SU-DHL-6 (cell line): ENCODE data around the gene EGLN1.

ENCODE experiments used
- H2AFZ ChIP-seq: fragments of 200-600 bp; sonication (generic); 2 replicates; pipeline ENCODE4 v1.6.1; 2014; ENCODE audit warnings: low read depth, mild to moderate bottlenecking, moderate library complexity, mixed read lengths, antibody characterized with exemption, low read length; ENCODE audit not compliant: severe bottlenecking
- H3F3A ChIP-seq: fragments of 200-600 bp; shearing (Covaris generic); 2 replicates; pipeline ENCODE4 v1.6.0; 2016; ENCODE audit warnings: antibody characterized with exemption, mild to moderate bottlenecking; ENCODE audit not compliant: insufficient read depth
- H3K27ac ChIP-seq: fragments of 200-600 bp; sonication (generic); 2 replicates; pipeline ENCODE4 v1.5.1; 2016; ENCODE audit warnings: low read depth, mild to moderate bottlenecking, low read length, moderate library complexity, mixed read lengths
- H3K27me3 ChIP-seq: fragments of 200-600 bp; sonication (generic), shearing (Covaris generic); 2 replicates; pipeline ENCODE4 v1.6.0; 2014; ENCODE audit warnings: mild to moderate bottlenecking, low read length
- H3K36me3 ChIP-seq: fragments of 200-600 bp; sonication (generic); 2 replicates; pipeline ENCODE4 v1.6.1; 2014; ENCODE audit warnings: mild to moderate bottlenecking, low read length, mixed read lengths
- H3K4me2 ChIP-seq: fragments of 300-600, 200-600 bp; shearing (Covaris generic), sonication (generic); 2 replicates; pipeline ENCODE4 v1.6.0; 2014; ENCODE audit warnings: low read length, low read depth, mild to moderate bottlenecking; ENCODE audit not compliant: poor library complexity, severe bottlenecking
- H3K4me3 ChIP-seq: fragments of 200-600 bp; sonication (generic); 2 replicates; pipeline ENCODE4 v1.5.1; 2014; ENCODE audit warnings: antibody characterized with exemption, low read length, mild to moderate bottlenecking, mixed read lengths; ENCODE audit not compliant: insufficient read depth, poor library complexity, severe bottlenecking
- H3K79me2 ChIP-seq: fragments of 200-600 bp; sonication (generic); 2 replicates; pipeline ENCODE4 v1.6.1; 2014; ENCODE audit warnings: mild to moderate bottlenecking, low read length, moderate library complexity; ENCODE audit not compliant: insufficient read depth
- H3K9ac ChIP-seq: fragments of 200-600 bp; sonication (generic); 2 replicates; pipeline ENCODE4 v1.7.0; 2014; ENCODE audit warnings: mild to moderate bottlenecking, low read length
- H3K9me2 ChIP-seq: fragments of 200-600 bp; sonication (generic); replicated peaks from 2 replicates; pipeline ENCODE4 v1.6.1; 2014; ENCODE audit warnings: low read length; ENCODE audit not compliant: insufficient read depth
- H3K9me3 ChIP-seq: fragments of 200-600 bp; sonication (generic); 2 replicates; pipeline ENCODE4 v1.6.1; 2014; ENCODE audit warnings: low read length, mixed read lengths; ENCODE audit not compliant: insufficient read depth
- H4K20me1 ChIP-seq: fragments of 200-600 bp; sonication (generic); 2 replicates; pipeline ENCODE4 v1.6.1; 2014; ENCODE audit warnings: low read depth, mild to moderate bottlenecking, antibody characterized with exemption, low read length, moderate library complexity, mixed read lengths
- EZH2phosphoT487 ChIP-seq: fragments of 200-600 bp; sonication (generic), shearing (Covaris generic); conservative IDR thresholded peaks from 2 replicates; pipeline ENCODE4 v1.6.1; 2018; ENCODE audit warnings: mild to moderate bottlenecking, antibody characterized with exemption, low read length, moderate library complexity, mixed read lengths
- TF ChIP-seq, protein P1 (sequence below): fragments of 200-600 bp; sonication (generic); IDR thresholded peaks from one replicate; pipeline ENCODE4 v1.5.1; 2017; ENCODE audit warnings: antibody characterized with exemption, mild to moderate bottlenecking, low read length, moderate library complexity; ENCODE audit not compliant: insufficient read depth, poor library complexity, severe bottlenecking

Gene EGLN1

DNA sequence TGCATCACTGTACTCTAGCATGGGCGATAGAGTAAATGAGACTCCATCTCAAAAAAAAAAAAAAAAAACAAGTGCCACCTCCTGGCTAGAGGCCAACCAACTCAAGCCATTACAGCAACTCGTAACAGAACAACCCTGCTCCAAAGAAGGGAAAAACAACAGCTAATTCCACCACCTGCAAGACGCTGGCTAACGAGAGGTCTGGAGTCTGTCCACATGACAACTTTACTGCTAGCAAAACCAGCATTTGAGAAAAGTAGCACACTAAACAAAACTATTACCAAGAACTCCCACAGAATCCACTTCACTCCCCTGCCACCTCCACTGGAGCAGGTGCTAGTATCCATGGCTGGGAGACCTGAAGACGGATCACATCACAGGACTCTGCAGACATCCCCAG, 24.1 kb upstream of the EGLN1 start:
- no peaks in the 10 kb centered on the region for H3K9me2 ChIP-seq
- H3K4me3 ChIP-seq: no peak overlapping the region
- H3K27me3 ChIP-seq: no peaks in the 10 kb centered on the region
- H3K4me2 ChIP-seq: no peak overlapping the region
- no peak overlapping the region for H3K27ac ChIP-seq
- no peaks in the 10 kb centered on the region for H3F3A ChIP-seq
- no peak overlapping the region for H2AFZ ChIP-seq
- H3K79me2 ChIP-seq: no peaks in the 10 kb centered on the region
- no peaks in the 10 kb centered on the region for H3K9me3 ChIP-seq
- H3K36me3 ChIP-seq: no peaks in the 10 kb centered on the region
- H4K20me1 ChIP-seq: no peaks in the 10 kb centered on the region
- H3K9ac ChIP-seq: no peak overlapping the region
- no peak for TF ChIP-seq EZH2phosphoT487
- TF ChIP-seq, protein P1, sequence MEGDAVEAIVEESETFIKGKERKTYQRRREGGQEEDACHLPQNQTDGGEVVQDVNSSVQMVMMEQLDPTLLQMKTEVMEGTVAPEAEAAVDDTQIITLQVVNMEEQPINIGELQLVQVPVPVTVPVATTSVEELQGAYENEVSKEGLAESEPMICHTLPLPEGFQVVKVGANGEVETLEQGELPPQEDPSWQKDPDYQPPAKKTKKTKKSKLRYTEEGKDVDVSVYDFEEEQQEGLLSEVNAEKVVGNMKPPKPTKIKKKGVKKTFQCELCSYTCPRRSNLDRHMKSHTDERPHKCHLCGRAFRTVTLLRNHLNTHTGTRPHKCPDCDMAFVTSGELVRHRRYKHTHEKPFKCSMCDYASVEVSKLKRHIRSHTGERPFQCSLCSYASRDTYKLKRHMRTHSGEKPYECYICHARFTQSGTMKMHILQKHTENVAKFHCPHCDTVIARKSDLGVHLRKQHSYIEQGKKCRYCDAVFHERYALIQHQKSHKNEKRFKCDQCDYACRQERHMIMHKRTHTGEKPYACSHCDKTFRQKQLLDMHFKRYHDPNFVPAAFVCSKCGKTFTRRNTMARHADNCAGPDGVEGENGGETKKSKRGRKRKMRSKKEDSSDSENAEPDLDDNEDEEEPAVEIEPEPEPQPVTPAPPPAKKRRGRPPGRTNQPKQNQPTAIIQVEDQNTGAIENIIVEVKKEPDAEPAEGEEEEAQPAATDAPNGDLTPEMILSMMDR: no peak

DNA sequence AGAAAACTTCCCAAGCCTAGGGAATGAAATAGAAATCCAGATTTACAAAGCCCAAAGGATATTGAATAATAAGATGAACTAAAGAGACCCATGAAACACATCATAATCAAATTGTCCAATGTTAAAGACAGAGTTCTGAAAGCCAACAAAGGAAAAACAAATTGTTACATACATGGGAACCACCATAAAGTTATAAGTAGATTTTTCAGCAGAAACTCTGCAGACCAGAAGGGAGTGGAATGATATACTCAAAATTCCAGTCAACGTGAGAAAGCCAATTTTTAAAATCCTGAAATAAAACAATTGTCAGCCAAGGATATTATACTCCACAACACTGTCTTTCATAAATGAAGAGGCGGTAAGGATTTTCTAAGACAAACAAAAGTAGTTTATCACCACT, 22.0 kb upstream of the EGLN1 start:
- Histone ChIP-seq H3K36me3 (no peaks in the 10 kb centered on the region), H4K20me1 (no peaks in the 10 kb centered on the region), H3K4me2 (no peak overlapping the region), H3K27me3 (no peaks in the 10 kb centered on the region), H3K9me3 (no peaks in the 10 kb centered on the region), H3K4me3 (no peak overlapping the region), H3K27ac (no peak overlapping the region), H2AFZ (no peak overlapping the region), H3K79me2 (no peaks in the 10 kb centered on the region), H3K9ac (no peak overlapping the region), H3F3A (no peaks in the 10 kb centered on the region), H3K9me2 (no peaks in the 10 kb centered on the region)
- no peak for TF ChIP-seq EZH2phosphoT487
- TF ChIP-seq, protein P1: no peak

DNA sequence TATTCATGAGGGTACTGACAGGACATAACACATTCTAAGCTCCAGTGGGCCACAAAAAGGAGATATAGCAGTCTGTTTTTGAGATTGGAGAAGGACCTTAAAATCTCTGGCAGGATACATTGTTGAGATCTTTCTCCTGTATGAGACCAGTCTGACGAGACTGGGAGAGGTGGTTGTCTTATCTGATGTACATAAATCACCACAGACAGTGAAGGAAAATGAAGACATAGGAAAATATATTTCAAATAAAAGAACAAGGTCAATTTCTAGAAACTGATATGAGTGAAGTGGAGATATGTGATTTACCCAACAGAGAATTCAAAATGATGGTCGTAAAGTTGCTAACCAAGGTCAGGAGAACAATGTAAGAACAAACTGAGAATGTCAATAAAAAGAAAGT, 21.3 kb upstream of the EGLN1 start:
- Histone ChIP-seq H2AFZ (no peak overlapping the region), H3K9me2 (no peaks in the 10 kb centered on the region), H3F3A (no peaks in the 10 kb centered on the region), H3K4me2 (no peak overlapping the region), H3K27ac (no peak overlapping the region), H3K9me3 (no peaks in the 10 kb centered on the region), H3K9ac (no peak overlapping the region), H3K4me3 (no peak overlapping the region), H4K20me1 (no peaks in the 10 kb centered on the region), H3K36me3 (no peaks in the 10 kb centered on the region), H3K27me3 (no peaks in the 10 kb centered on the region), H3K79me2 (no peaks in the 10 kb centered on the region)
- no peak for TF ChIP-seq EZH2phosphoT487
- TF ChIP-seq, protein P1: no peak
